HepG2 (cell line): ENCODE data around the gene USP5. TPM values are rescaled to one million over a fixed set of nuclear protein-coding genes. Genes with fewer than 3 reads are reported as not detected.
A peak's percentile ranks its signal among the peaks of the same experiment; 100 is the strongest.

Source experiments
- BRF2 ChIP-seq: sonication (generic); formaldehyde crosslinking; IDR thresholded peaks from 2 replicates; pipeline ENCODE4 v1.8.1; 2022; ENCODE audit warnings: mild to moderate bottlenecking, missing genetic modification reagents
- FOXA1 ChIP-seq, 2 experiments: fragments of 450-650 bp in 1 of 2; sonication (generic) in 1 of 2; formaldehyde crosslinking in 1 of 2; IDR thresholded peaks; 2 replicates each; pipeline versions ENCODE4 v1.4.0 to v1.6.1; 2016 to 2020; ENCODE audit warnings: missing genetic modification reagents in 1 of 2
- FOXK2 ChIP-seq: fragments of 450-650 bp; IDR thresholded peaks from 2 replicates; pipeline ENCODE4 v1.6.1; 2016
- HNF4G ChIP-seq, 2 experiments: sonication (generic) in 1 of 2; formaldehyde crosslinking in 1 of 2; IDR thresholded peaks; 2 replicates each; pipeline versions ENCODE4 v1.4.0 to v1.6.1; 2011 to 2020; ENCODE audit warnings: borderline replicate concordance in 2 of 2, low read depth in 2 of 2, mild to moderate bottlenecking in 2 of 2, low read length in 1 of 2, missing genetic modification reagents in 1 of 2, moderate library complexity in 1 of 2
- KMT2B ChIP-seq: IDR thresholded peaks from 2 replicates; pipeline ENCODE4 v1.6.1; 2016; ENCODE audit warnings: missing genetic modification reagents, missing compliant biosample characterization
- MAF1 ChIP-seq: sonication (generic); formaldehyde crosslinking; IDR thresholded peaks from 2 replicates; pipeline ENCODE4 v1.5.0; 2020; ENCODE audit warnings: missing genetic modification reagents, borderline replicate concordance
- MEIS2 ChIP-seq: sonication (generic); formaldehyde crosslinking; IDR thresholded peaks from 2 replicates; pipeline ENCODE4 v1.9.0; 2021; ENCODE audit warnings: mild to moderate bottlenecking, missing genetic modification reagents
- NRL ChIP-seq: sonication (generic); formaldehyde crosslinking; IDR thresholded peaks from 2 replicates; pipeline ENCODE4 v1.5.0; 2020; ENCODE audit warnings: missing genetic modification reagents, mild to moderate bottlenecking, moderate library complexity, borderline replicate concordance
- PATZ1 ChIP-seq: sonication (generic); formaldehyde crosslinking; IDR thresholded peaks from 2 replicates; pipeline ENCODE4 v1.4.0; 2020; ENCODE audit warnings: missing genetic modification reagents
- PAX8 ChIP-seq: sonication (generic); formaldehyde crosslinking; IDR thresholded peaks from 2 replicates; pipeline ENCODE4 v1.8.0; 2022; ENCODE audit warnings: mild to moderate bottlenecking, missing genetic modification reagents, borderline replicate concordance
- PBX3 ChIP-seq: sonication (generic); formaldehyde crosslinking; IDR thresholded peaks from 2 replicates; pipeline ENCODE4 v1.8.1; 2023; ENCODE audit warnings: missing genetic modification reagents, inconsistent platforms, borderline replicate concordance
- SNAPC5 ChIP-seq: sonication (generic); formaldehyde crosslinking; IDR thresholded peaks from 2 replicates; pipeline ENCODE4 v1.8.1; 2023; ENCODE audit warnings: mild to moderate bottlenecking, missing genetic modification reagents, borderline replicate concordance
- SP4 ChIP-seq: sonication (generic); formaldehyde crosslinking; IDR thresholded peaks from 2 replicates; pipeline ENCODE4 v1.8.1; 2023; ENCODE audit warnings: mild to moderate bottlenecking, missing genetic modification reagents
- TFDP2 ChIP-seq: sonication (generic); formaldehyde crosslinking; IDR thresholded peaks from 2 replicates; pipeline ENCODE4 v1.4.0; 2020; ENCODE audit warnings: missing genetic modification reagents
- TMF1 ChIP-seq: sonication (generic); formaldehyde crosslinking; IDR thresholded peaks from 2 replicates; pipeline ENCODE4 v1.8.1; 2022; ENCODE audit warnings: low read depth, missing genetic modification reagents
- TOPORS ChIP-seq: sonication (generic); formaldehyde crosslinking; IDR thresholded peaks from 2 replicates; pipeline ENCODE4 v1.8.0; 2023; ENCODE audit warnings: mild to moderate bottlenecking, missing genetic modification reagents
- ZBTB8A ChIP-seq: sonication (generic); formaldehyde crosslinking; IDR thresholded peaks from 2 replicates; pipeline ENCODE4 v1.4.0; 2020; ENCODE audit warnings: mild to moderate bottlenecking, low read depth, missing genetic modification reagents, borderline replicate concordance
- ZFP41 ChIP-seq: sonication (generic); formaldehyde crosslinking; IDR thresholded peaks from 2 replicates; pipeline ENCODE4 v1.4.0; 2020; ENCODE audit warnings: mild to moderate bottlenecking, missing genetic modification reagents, borderline replicate concordance
- ZNF232 ChIP-seq: sonication (generic); formaldehyde crosslinking; IDR thresholded peaks from 2 replicates; pipeline ENCODE4 v1.4.0; 2020; ENCODE audit warnings: missing genetic modification reagents, borderline replicate concordance
- ZNF253 ChIP-seq: sonication (generic); formaldehyde crosslinking; IDR thresholded peaks from 2 replicates; pipeline ENCODE4 v1.8.0; 2022; ENCODE audit warnings: mild to moderate bottlenecking, missing genetic modification reagents, borderline replicate concordance
- ZNF460 ChIP-seq: sonication (generic); formaldehyde crosslinking; IDR thresholded peaks from 2 replicates; pipeline ENCODE4 v1.5.1; 2020; ENCODE audit warnings: missing genetic modification reagents, mild to moderate bottlenecking, borderline replicate concordance
- ZNF556 ChIP-seq: sonication (generic); formaldehyde crosslinking; IDR thresholded peaks from 2 replicates; pipeline ENCODE4 v1.4.0; 2020; ENCODE audit warnings: mild to moderate bottlenecking, missing genetic modification reagents, borderline replicate concordance
- ZNF619 ChIP-seq: sonication (generic); formaldehyde crosslinking; IDR thresholded peaks from 2 replicates; pipeline ENCODE4 v1.4.0; 2020; ENCODE audit warnings: mild to moderate bottlenecking, missing genetic modification reagents
- ZNF773 ChIP-seq: sonication (generic); formaldehyde crosslinking; IDR thresholded peaks from 2 replicates; pipeline ENCODE4 v1.4.0; 2020; ENCODE audit warnings: missing genetic modification reagents, borderline replicate concordance
- polyA plus RNA-seq, 8 experiments: library from polyadenylated mRNA; depleted of rRNA in 3 of 8; stranded (reverse) in 7 of 8; unstranded in 1 of 8; fragments of >200 nt; fragmentation: Illumina TruSeq in 4 of 8; extraction: Trizol in 4 of 8; gene quantifications; 2 replicates each; pipeline versions ENCODE4 v1.2.1 to v1.2.3, GENCODE V29; 2011 to 2016; ENCODE audit warnings: low read depth in 4 of 8, missing spikeins in 1 of 8, mixed read lengths in 1 of 8; ENCODE audit not compliant: insufficient read depth in 1 of 8
- total RNA-seq, 5 experiments: library from RNA; depleted of rRNA; stranded (reverse); fragments of >200 nt; fragmentation: Illumina TruSeq; extraction: Trizol; gene quantifications; 2 replicates each; pipeline ENCODE4 v1.2.3, GENCODE V29; 2016; ENCODE audit warnings: low read depth in 1 of 5

Gene USP5
- total and polyA plus RNA-seq, 2 of the 13 experiments (the other 11 are each of a cell fraction or from before 2014, with no cell fraction given), result 39.6 to 56.0 TPM

- TF ChIP-seq BRF2 (no peak), SNAPC5 (no peak), FOXA1 (IDR thresholded peaks at IDR 0.05) (no peak), FOXA1 (CRISPR knock-in tag; IDR thresholded peaks at IDR 0.05) (no peak), MAF1 (CRISPR knock-in tag) (no peak), PBX3 (CRISPR knock-in tag) (no peak), TOPORS (CRISPR knock-in tag) (no peak), TFDP2 (CRISPR knock-in tag) (no peak), ZFP41 (CRISPR knock-in tag) (no peak), PATZ1 (CRISPR knock-in tag) (no peak), ZNF619 (CRISPR knock-in tag) (no peak), NRL (CRISPR knock-in tag) (no peak), SP4 (CRISPR knock-in tag) (peak; percentile 56; the same call in 1 of the 2 replicates), FOXK2 (no peak), HNF4G (IDR thresholded peaks at IDR 0.05; ENCODE audit: borderline replicate concordance, low read depth, low read length) (no peak), HNF4G (CRISPR knock-in tag; IDR thresholded peaks at IDR 0.05; ENCODE audit: borderline replicate concordance, low read depth) (no peak), ZNF232 (CRISPR knock-in tag) (no peak), KMT2B (no peak), ZNF773 (CRISPR knock-in tag) (no peak), ZNF556 (CRISPR knock-in tag) (no peak), PAX8 (no peak), ZBTB8A (CRISPR knock-in tag) (no peak), TMF1 (CRISPR knock-in tag) (no peak), ZNF253 (CRISPR knock-in tag) (no peak), MEIS2 (CRISPR knock-in tag) (peak; percentile 19; the same call in 1 of the 2 replicates), ZNF460 (CRISPR knock-in tag) (no peak)
Measured at GRCh38 chr12:6825398-6826124, 26.4 kb upstream of the USP5 start (continued).
